Mesendoderm (in vitro differentiated cells): ENCODE results near the gene COL19A1.
A peak's percentile ranks its signal among the peaks of the same experiment; 100 is the strongest.

Experiments used
- DNase-seq: peaks from one replicate; pipeline ENCODE4 v3.0.0; 2013
- H2AK5ac ChIP-seq: 2 replicates; pipeline ENCODE4 v1.6.1; 2013; ENCODE audit warnings: low read length, inconsistent platforms
- H2BK120ac ChIP-seq: 2 replicates; pipeline ENCODE4 v1.6.1; 2013; ENCODE audit warnings: low read depth, mild to moderate bottlenecking, low read length, moderate library complexity, mixed read lengths
- H2BK15ac ChIP-seq: replicated peaks from 2 replicates; pipeline ENCODE4 v1.6.1; 2013; ENCODE audit warnings: low read depth, mild to moderate bottlenecking, moderate library complexity
- H2BK5ac ChIP-seq: 2 replicates; pipeline ENCODE4 v1.6.1; 2013; ENCODE audit warnings: low read length, inconsistent platforms
- H3K18ac ChIP-seq: 2 replicates; pipeline ENCODE4 v1.6.1; 2013; ENCODE audit warnings: mild to moderate bottlenecking, low read length, mixed read lengths
- H3K23ac ChIP-seq: one replicate; pipeline ENCODE4 v1.6.1; 2013; ENCODE audit warnings: low read length
- H3K27ac ChIP-seq: 2 replicates; pipeline ENCODE4 v1.5.1; 2013; ENCODE audit warnings: low read depth, mild to moderate bottlenecking, inconsistent platforms, low read length, moderate library complexity
- H3K27me3 ChIP-seq: 2 replicates; pipeline ENCODE4 v1.6.1; 2013; ENCODE audit warnings: low read length, control low read depth, mild to moderate bottlenecking, inconsistent platforms; ENCODE audit not compliant: insufficient read depth, poor library complexity
- H3K36me3 ChIP-seq: 2 replicates; pipeline ENCODE4 v1.6.1; 2013; ENCODE audit warnings: low read length, inconsistent platforms; ENCODE audit not compliant: control insufficient read depth, insufficient read depth
- H3K4ac ChIP-seq: one replicate; pipeline ENCODE4 v1.6.1; 2013; ENCODE audit warnings: low read depth, mild to moderate bottlenecking, low read length, moderate library complexity
- H3K4me1 ChIP-seq: 2 replicates; pipeline ENCODE4 v1.6.1; 2013; ENCODE audit warnings: low read depth, low read length, inconsistent platforms; ENCODE audit not compliant: control insufficient read depth
- H3K4me2 ChIP-seq: 2 replicates; pipeline ENCODE4 v1.6.1; 2013; ENCODE audit warnings: low read length
- H3K4me3 ChIP-seq: 2 replicates; pipeline ENCODE4 v1.5.1; 2013; ENCODE audit warnings: mild to moderate bottlenecking, low read length
- H3K56ac ChIP-seq: one replicate; pipeline ENCODE4 v1.6.1; 2013; ENCODE audit warnings: low read length
- H3K79me1 ChIP-seq: 2 replicates; pipeline ENCODE4 v1.6.1; 2013; ENCODE audit warnings: low read length, inconsistent platforms
- H3K79me2 ChIP-seq: 2 replicates; pipeline ENCODE4 v1.6.1; 2013; ENCODE audit warnings: mild to moderate bottlenecking, low read length; ENCODE audit not compliant: control insufficient read depth, insufficient read depth
- H3K9ac ChIP-seq: 2 replicates; pipeline ENCODE4 v1.6.1; 2013; ENCODE audit warnings: low read length, inconsistent platforms
- H4K5ac ChIP-seq: one replicate; pipeline ENCODE4 v1.6.1; 2013; ENCODE audit warnings: low read length
- H4K8ac ChIP-seq: one replicate; pipeline ENCODE4 v1.6.1; 2013; ENCODE audit warnings: low read depth, mild to moderate bottlenecking, control low read depth, low read length, moderate library complexity
- WGBS: extraction: QIAGEN DNeasy Blood & Tissue Kit; methylation state at CpG from one replicate; pipeline ENCODE4 v1.1.7; 2013; ENCODE audit warnings: low lambda C conversion rate, missing lambda C conversion rate; ENCODE audit not compliant: insufficient coverage; ENCODE audit errors: extremely low coverage; 5-methylcytosine and 5-hydroxymethylcytosine counted together

Gene COL19A1

GRCh38 chr6:70171236-70171635 is 304.9 kb downstream of the COL19A1 start:
- Histone ChIP-seq H3K9ac (no peak overlapping the region), H4K8ac (no peak overlapping the region), H3K4me2 (no peak overlapping the region), H3K56ac (no peak overlapping the region), H3K23ac (no peak overlapping the region), H2BK120ac (no peak overlapping the region), H3K27me3 (no peaks in the 10 kb centered on the region), H3K4me1 (no peaks in the 10 kb centered on the region), H3K27ac (no peak overlapping the region), H3K79me1 (no peaks in the 10 kb centered on the region), H2AK5ac (no peak overlapping the region), H3K79me2 (no peaks in the 10 kb centered on the region), H2BK15ac (no peak overlapping the region), H4K5ac (no peak overlapping the region), H3K4me3 (no peak overlapping the region), H3K36me3 (no peaks in the 10 kb centered on the region), H3K4ac (no peak overlapping the region), H2BK5ac (no peak overlapping the region), H3K18ac (no peak overlapping the region)
- DNase-seq = no peak

DNA sequence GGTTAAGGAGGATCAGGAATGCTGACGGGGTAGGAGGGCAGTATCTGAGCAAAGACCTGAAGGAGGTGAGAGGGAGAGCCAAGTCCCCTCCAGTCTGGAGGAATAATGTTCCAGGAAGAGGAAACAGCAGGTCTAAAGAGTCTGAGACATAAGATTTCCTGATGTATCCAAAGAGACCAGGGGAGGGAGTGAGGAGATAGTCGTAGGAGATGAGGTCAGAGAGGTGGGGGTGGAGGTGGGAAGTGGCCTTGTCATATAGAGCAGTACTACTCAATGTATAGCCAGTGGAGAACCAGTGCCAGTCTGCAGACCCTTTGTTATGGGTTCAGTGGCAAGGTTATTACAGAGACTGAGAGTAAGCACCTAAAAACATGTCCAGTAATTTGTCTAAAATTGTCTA is 305.9 kb downstream of the COL19A1 start:
- H4K8ac ChIP-seq = no peak overlapping the region
- no peaks in the 10 kb centered on the region for H3K27me3 ChIP-seq
- no peak overlapping the region for H3K27ac ChIP-seq

GRCh38 chr6:70175770-70176169 is 309.4 kb downstream of the COL19A1 start:
- Histone ChIP-seq H2BK5ac (no peak overlapping the region), H4K5ac (no peak overlapping the region), H3K36me3 (no peaks in the 10 kb centered on the region), H4K8ac (no peak overlapping the region), H2AK5ac (no peak overlapping the region), H3K4me1 (no peaks in the 10 kb centered on the region), H3K4me2 (no peak overlapping the region), H3K27me3 (no peaks in the 10 kb centered on the region), H2BK15ac (no peak overlapping the region), H3K79me2 (no peaks in the 10 kb centered on the region), H3K9ac (no peak overlapping the region), H3K79me1 (no peaks in the 10 kb centered on the region), H3K56ac (no peak overlapping the region), H2BK120ac (no peak overlapping the region), H3K23ac (no peak overlapping the region), H3K18ac (no peak overlapping the region), H3K4me3 (no peak overlapping the region), H3K27ac (no peak overlapping the region), H3K4ac (no peak overlapping the region)
- WGBS = no CpG with 5 or more reads among the region's 2 CpGs
- DNase-seq = no peak

More for the DNA sequence above, 305.9 kb downstream of the COL19A1 start:
- Histone ChIP-seq H3K79me1 (no peaks in the 10 kb centered on the region), H2BK120ac (no peak overlapping the region), H3K23ac (no peak overlapping the region), H2BK15ac (no peak overlapping the region), H3K4me2 (no peak overlapping the region), H3K56ac (no peak overlapping the region), H4K5ac (no peak overlapping the region), H3K36me3 (no peaks in the 10 kb centered on the region), H2AK5ac (no peak overlapping the region), H3K79me2 (no peaks in the 10 kb centered on the region), H3K9ac (no peak overlapping the region), H2BK5ac (no peak overlapping the region), H3K18ac (no peak overlapping the region), H3K4ac (no peak overlapping the region), H3K4me1 (no peaks in the 10 kb centered on the region), H3K4me3 (no peak overlapping the region)
- DNase-seq = peak; percentile 52
- no CpG with 5 or more reads among the region's 2 CpGs for WGBS

- Histone ChIP-seq H3K18ac (no peak overlapping the region), H3K4ac (no peak overlapping the region), H3K36me3 (no peaks in the 10 kb centered on the region), H3K79me1 (no peaks in the 10 kb centered on the region), H3K56ac (no peak overlapping the region), H3K4me1 (no peaks in the 10 kb centered on the region), H3K27me3 (no peaks in the 10 kb centered on the region), H4K5ac (no peak overlapping the region), H3K4me3 (no peak overlapping the region), H3K23ac (no peak overlapping the region), H3K27ac (no peak overlapping the region), H2BK15ac (no peak overlapping the region), H2BK120ac (no peak overlapping the region), H3K9ac (no peak overlapping the region), H3K79me2 (no peaks in the 10 kb centered on the region), H2AK5ac (no peak overlapping the region), H4K8ac (no peak overlapping the region), H2BK5ac (no peak overlapping the region), H3K4me2 (no peak overlapping the region)
- DNase-seq = peak; percentile 31
- no CpG with 5 or more reads among the region's 3 CpGs for WGBS
These were observed 310.6 kb downstream of the COL19A1 start for GRCh38 chr6:70176842-70177550.

GRCh38 chr6:70180183-70180900 is 314.0 kb downstream of the COL19A1 start:
- no peaks in the 10 kb centered on the region for H3K4me1 ChIP-seq
- no peak overlapping the region for H3K4me2 ChIP-seq
- H2BK5ac ChIP-seq = no peak overlapping the region
- no peak overlapping the region for H3K18ac ChIP-seq
- H4K5ac ChIP-seq = no peak overlapping the region
- H3K27me3 ChIP-seq = no peaks in the 10 kb centered on the region
- no peaks in the 10 kb centered on the region for H3K36me3 ChIP-seq
- no peak overlapping the region for H3K23ac ChIP-seq
- H3K9ac ChIP-seq = no peak overlapping the region
- no peak overlapping the region for H3K4ac ChIP-seq
- H4K8ac ChIP-seq = no peak overlapping the region
- H3K79me2 ChIP-seq = no peaks in the 10 kb centered on the region
- no peak overlapping the region for H2AK5ac ChIP-seq
- no peak overlapping the region for H2BK120ac ChIP-seq
- no peak overlapping the region for H3K56ac ChIP-seq
- WGBS = no CpG with 5 or more reads among the region's 2 CpGs
- H3K79me1 ChIP-seq = no peaks in the 10 kb centered on the region
- no peak overlapping the region for H3K4me3 ChIP-seq
- H3K27ac ChIP-seq = no peak overlapping the region
- no peak overlapping the region for H2BK15ac ChIP-seq
- DNase-seq = no peak
